CD4-positive, alpha-beta T cell treated with Interferon alpha-2 for 1 hour (primary cell): Measurements from ENCODE around the gene HS6ST3.

ENCODE experiments used
- DNase-seq, 2 donors: peaks; one replicate each; pipeline ENCODE4 v3.0.0-alpha.2; 2020 to 2022

Gene HS6ST3

GRCh38 chr13:96806746-96807145, 716.8 kb downstream of the HS6ST3 start:
- no peak for DNase-seq

- DNase-seq, result no peak
Observed at GRCh38 chr13:96809366-96810096, 719.6 kb downstream of the HS6ST3 start.

DNA sequence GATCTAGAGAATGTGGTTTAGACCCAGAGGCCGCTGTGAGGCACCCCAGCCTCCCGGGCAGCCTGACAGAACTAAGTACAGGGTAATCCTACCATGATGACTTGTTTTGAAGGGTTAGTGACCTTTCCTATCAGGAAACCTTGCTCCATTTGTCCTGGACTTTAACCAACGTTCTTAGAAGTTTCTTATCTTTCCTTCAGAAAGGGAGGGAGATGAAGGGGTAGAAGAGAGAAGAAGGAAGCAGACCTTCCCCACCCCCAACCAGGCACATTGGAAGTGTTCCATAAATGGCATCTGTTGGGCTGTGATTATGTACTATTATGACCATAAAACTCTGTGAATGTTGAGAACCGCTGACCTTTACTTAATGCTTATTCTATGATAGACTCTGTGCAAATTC, 720.2 kb downstream of the HS6ST3 start:
- no peak for DNase-seq

- DNase-seq, result no peak
Observed at GRCh38 chr13:96811049-96811448, 721.1 kb downstream of the HS6ST3 start.

DNA sequence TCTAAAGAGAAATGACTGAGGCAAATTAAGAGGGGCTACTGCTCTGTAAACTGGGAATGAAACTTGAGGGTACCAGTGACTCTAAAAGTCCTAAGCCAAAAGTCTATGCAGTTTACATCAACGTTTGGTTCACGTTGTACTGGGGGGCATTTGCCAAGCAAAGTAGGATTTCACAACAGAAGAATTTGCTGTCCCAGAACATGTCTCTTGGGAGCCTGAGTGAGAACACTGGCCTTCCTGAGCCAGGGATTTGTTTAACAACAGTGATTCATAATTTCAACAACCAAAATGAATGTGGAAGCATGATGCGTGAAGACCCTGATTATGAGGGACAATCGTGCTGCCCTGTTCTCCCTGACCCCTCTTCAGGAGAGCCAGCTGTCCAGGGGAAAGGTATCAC, 726.4 kb downstream of the HS6ST3 start:
- DNase-seq, result no peak

DNA sequence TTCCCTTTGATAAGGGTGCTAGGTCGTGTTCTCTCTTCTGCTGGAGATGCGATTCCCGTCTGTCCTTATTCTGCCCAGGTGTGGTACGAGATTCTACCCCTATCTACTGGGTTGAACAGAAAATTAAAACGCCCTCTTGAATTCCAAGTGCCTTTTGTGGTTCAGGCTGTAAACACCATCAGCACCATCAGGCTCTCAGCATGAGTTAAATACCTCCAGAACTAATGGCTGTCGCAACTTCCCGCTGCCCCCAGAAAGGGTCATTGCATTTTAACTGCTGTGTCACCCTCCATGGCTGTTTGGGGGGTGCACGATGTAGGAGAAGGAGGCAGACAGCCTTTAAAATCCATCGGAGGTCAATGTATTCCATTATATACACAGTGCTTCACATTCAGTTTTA, 727.0 kb downstream of the HS6ST3 start:
- DNase-seq, result no peak

- DNase-seq, result no peak
Observed at GRCh38 chr13:96817336-96817941, 727.5 kb downstream of the HS6ST3 start.

DNA sequence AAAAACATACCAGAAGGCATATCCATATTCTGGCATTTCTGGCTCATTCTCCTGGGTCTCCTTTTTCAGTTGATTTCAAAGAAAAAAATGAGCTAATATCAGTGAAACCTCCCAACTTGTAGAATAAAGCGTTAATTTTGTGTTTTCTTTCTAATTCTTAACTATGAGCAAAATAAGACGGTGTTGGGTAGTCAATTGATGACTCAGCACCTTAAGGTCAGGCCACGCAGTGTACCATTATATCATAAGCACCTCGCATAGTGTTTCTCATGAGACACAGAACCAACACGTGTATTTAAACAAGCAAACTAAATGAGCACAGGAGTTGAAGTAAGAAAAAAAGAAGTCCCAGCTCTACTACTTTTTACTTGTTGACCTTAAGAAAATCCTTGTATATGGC, 729.5 kb downstream of the HS6ST3 start:
- DNase-seq, result no peak

- DNase-seq, result no peak
Observed at GRCh38 chr13:96821381-96821780, 731.5 kb downstream of the HS6ST3 start.

DNA sequence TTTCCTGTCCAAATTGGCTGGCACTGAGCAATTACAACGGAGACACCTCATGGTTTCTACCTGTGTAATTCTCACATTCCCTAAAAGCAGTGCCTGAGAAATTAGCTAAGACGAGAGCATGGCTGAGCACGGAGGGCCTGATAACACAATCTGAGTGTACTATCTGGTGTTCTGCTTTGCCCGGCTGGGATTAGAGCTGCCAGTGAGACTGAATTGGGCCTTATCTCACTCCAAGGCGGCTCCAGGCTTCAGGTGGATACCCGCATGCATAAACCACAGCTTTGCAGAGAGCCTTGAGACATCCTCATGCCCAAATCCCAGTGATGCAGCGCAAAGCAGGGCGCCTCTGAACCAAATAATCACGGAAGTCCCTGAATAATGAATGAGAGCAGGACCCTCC, 732.1 kb downstream of the HS6ST3 start:
- DNase-seq, result no peak

DNA sequence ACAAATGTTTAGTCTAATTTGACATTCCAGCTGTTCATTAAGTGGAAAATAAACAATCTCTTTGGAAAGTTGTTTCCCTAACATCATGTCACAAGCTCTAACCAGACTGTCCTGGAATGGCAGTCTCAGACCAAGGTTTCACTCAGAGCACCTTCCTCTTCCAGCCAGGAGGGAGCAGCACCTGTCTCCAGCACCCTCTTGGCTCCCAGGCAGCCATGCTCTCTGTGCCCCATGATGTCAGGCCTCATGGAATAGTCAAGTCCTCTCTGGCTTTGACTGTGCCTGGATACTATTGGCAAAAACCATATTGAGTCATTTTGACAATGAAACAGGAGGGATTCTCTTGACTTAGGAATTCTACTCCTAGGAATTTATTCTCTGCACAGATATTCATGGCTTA, 733.0 kb downstream of the HS6ST3 start:
- no peak for DNase-seq

GRCh38 chr13:96824140-96824539, 734.2 kb downstream of the HS6ST3 start:
- no peak for DNase-seq

- DNase-seq, result no peak
Observed at GRCh38 chr13:96825653-96826052, 735.7 kb downstream of the HS6ST3 start.

DNA sequence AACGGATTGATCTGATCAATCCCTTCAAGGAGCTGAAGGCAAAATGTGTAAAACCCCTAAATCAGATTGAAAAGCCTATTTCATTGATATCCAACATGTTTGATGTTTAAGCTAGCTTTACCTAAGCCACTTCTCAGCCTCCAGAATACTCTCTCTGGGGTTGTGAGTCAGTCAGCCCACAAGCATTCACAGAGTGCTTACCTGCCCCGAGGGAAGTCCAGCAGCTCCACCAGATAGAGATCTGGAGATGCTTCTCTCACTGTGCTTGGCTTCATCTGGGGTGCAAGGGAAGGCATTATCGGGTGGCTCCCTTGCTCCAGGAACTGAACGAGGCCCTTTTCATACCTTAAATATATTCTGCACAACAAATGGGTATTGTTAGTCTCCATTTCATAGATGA, 744.7 kb downstream of the HS6ST3 start:
- DNase-seq, result no peak

DNA sequence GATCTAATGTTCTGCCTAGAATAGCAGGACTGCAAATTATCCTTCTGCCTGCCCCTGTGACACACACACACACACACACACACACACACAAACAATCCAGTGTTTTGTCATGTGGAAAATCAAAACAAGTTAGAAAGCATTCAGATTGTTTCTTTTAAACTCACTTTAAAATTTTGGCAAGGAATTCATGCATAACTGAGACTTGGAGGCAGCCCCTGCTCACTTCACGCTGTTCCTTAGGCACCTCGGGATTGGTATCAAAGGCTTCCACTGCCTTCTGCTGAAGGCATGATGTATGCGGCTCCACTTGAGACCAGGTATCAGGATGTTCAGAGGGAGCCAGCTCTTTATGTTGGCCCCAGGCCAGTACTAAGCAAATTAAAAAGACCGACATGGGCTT, 745.6 kb downstream of the HS6ST3 start:
- DNase-seq, result no peak

- DNase-seq, result no peak
Observed at GRCh38 chr13:96836733-96837132, 746.8 kb downstream of the HS6ST3 start.

DNA sequence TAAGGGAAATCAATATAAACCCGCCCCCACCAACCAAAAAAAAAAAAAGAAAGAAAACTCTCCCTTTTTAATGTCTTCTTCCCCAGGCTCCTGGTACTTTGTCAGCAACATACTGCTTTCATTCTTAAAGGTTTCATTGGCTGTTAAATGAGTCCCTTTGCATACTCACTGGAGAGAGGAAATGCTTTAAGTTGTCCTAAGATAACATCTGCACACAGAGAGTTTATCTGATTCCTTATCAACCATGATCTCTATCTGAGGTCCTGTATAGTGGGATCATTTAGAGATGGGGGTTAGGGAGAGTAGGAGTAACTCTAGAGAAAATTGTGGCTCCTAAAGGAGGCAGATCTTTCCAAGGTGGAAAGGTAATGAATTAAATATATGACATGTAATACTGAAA, 747.9 kb downstream of the HS6ST3 start:
- no peak for DNase-seq

DNA sequence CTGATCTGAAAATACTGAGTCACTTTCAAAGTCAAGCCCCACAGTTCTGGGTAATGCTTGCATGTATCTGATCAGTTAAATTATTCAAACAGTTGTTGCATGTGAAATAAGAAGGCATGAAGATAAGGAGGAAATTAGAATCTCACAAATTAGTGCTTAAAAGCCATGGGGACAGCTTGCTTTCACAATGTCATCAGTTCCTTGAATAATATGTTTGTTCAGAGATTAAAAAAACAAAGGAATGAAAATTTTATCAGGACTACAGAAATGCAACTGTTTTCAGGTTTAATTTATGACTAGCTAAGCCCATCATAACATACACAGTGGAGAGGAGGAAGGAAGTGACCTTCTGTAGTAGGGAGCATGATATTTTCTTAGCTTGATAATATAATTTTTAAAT, 754.3 kb downstream of the HS6ST3 start:
- DNase-seq, result no peak

GRCh38 chr13:96844616-96845015, 754.7 kb downstream of the HS6ST3 start:
- DNase-seq, result no peak

- no peak for DNase-seq
Observed at GRCh38 chr13:96848286-96848685, 758.4 kb downstream of the HS6ST3 start.

GRCh38 chr13:96849091-96849490, 759.2 kb downstream of the HS6ST3 start:
- no peak for DNase-seq

GRCh38 chr13:96850538-96851145, 760.7 kb downstream of the HS6ST3 start:
- no peak for DNase-seq

GRCh38 chr13:96851856-96852445, 762.0 kb downstream of the HS6ST3 start:
- DNase-seq, result no peak
